ENCODE measurements around the gene AVPR1B.

Gene AVPR1B

GRCh38 chr1:206117151-206117948 lies at the start of gene AVPR1B:
TSS of gene AVPR1B (minus strand) at chr1:206117388. CDS start at chr1:206116890, 498 bp downstream.
- no peak for DNase-seq (ENCODE audit: low read depth)

GRCh38 chr1:206145771-206146290 lies 28.6 kb upstream of the AVPR1B start:
- no peak for DNase-seq (ENCODE audit: low read depth)

GRCh38 chr1:206144605-206145004 lies 27.4 kb upstream of the AVPR1B start:
- DNase-seq (ENCODE audit: low read depth): no peak

GRCh38 chr1:206143537-206144172 lies 26.5 kb upstream of the AVPR1B start:
- DNase-seq (ENCODE audit: low read depth): no peak

GRCh38 chr1:206142770-206143169 lies 25.6 kb upstream of the AVPR1B start:
- no peak for DNase-seq (ENCODE audit: low read depth)

- no peak for DNase-seq (ENCODE audit: low read depth)
Measured at GRCh38 chr1:206142011-206142410, 24.8 kb upstream of the AVPR1B start.

- DNase-seq (ENCODE audit: low read depth): no peak
Measured at GRCh38 chr1:206136241-206136640, 19.1 kb upstream of the AVPR1B start.

- no peak for DNase-seq (ENCODE audit: low read depth)
Measured at GRCh38 chr1:206135248-206135647, 18.1 kb upstream of the AVPR1B start.

GRCh38 chr1:206133751-206134415 lies 16.7 kb upstream of the AVPR1B start:
- DNase-seq (ENCODE audit: low read depth): no peak

GRCh38 chr1:206131037-206131436 lies 13.8 kb upstream of the AVPR1B start:
- no peak for DNase-seq (ENCODE audit: low read depth)

GRCh38 chr1:206128196-206128595 lies 11.0 kb upstream of the AVPR1B start:
- no peak for DNase-seq (ENCODE audit: low read depth)

GRCh38 chr1:206127336-206127735 lies 10.1 kb upstream of the AVPR1B start:
- no peak for DNase-seq (ENCODE audit: low read depth)

GRCh38 chr1:206125346-206125745 lies 8.2 kb upstream of the AVPR1B start:
- no peak for DNase-seq (ENCODE audit: low read depth)

GRCh38 chr1:206122686-206123085 lies 5.5 kb upstream of the AVPR1B start:
- no peak for DNase-seq (ENCODE audit: low read depth)

GRCh38 chr1:206121269-206121668 lies 4.1 kb upstream of the AVPR1B start:
- no peak for DNase-seq (ENCODE audit: low read depth)

- no peak for DNase-seq (ENCODE audit: low read depth)
Measured at GRCh38 chr1:206120406-206120805, 3.2 kb upstream of the AVPR1B start.

- DNase-seq (ENCODE audit: low read depth): no peak
Measured at GRCh38 chr1:206116873-206117150, 376 bp downstream of the AVPR1B start.

GRCh38 chr1:206116191-206116872 lies 856 bp downstream of the AVPR1B start:
- no peak for DNase-seq (ENCODE audit: low read depth)

GRCh38 chr1:206115791-206116190 lies 1.4 kb downstream of the AVPR1B start:
- DNase-seq (ENCODE audit: low read depth): no peak

GRCh38 chr1:206114692-206115640 lies 2.2 kb downstream of the AVPR1B start:
- DNase-seq (ENCODE audit: low read depth): no peak

- no peak for DNase-seq (ENCODE audit: low read depth)
Measured at GRCh38 chr1:206112600-206113301, 4.4 kb downstream of the AVPR1B start.
